Esophagus squamous epithelium (tissue), 5 donors: ENCODE measurements around the gene RAB11FIP5. TPM values are rescaled to one million over a fixed set of nuclear protein-coding genes. Genes with fewer than 3 reads are reported as not detected.

Experiments
- DNase-seq: peaks from one replicate; lab custom pipeline; 2025; lab: John Stamatoyannopoulos, UW
- H3K27ac ChIP-seq, 4 donors: fragments of 200-600 bp; sonication (generic); one replicate each; pipeline ENCODE4 v1.5.1; 2016 to 2019; ENCODE audit warnings: mild to moderate bottlenecking in 1 of 4
- H3K27me3 ChIP-seq, 4 donors: fragments of 200-600 bp; sonication (generic); 1 replicate in 3 of 4; 2 replicates in 1 of 4; pipeline versions ENCODE4 v1.5.1 to v1.6.0; 2017 to 2021; ENCODE audit warnings: antibody characterized with exemption in 1 of 4
- H3K36me3 ChIP-seq, 3 donors: fragments of 200-600 bp; sonication (generic); one replicate each; pipeline ENCODE4 v1.5.1; 2016 to 2019
- H3K4me1 ChIP-seq, 3 donors: fragments of 200-600 bp; sonication (generic); one replicate each; pipeline ENCODE4 v1.5.1; 2017 to 2019
- H3K4me3 ChIP-seq, 4 donors: fragments of 200-600 bp; sonication (generic); 1 replicate in 3 of 4; 2 replicates in 1 of 4; pipeline ENCODE4 v1.5.1; 2016 to 2019; ENCODE audit warnings: mild to moderate bottlenecking in 2 of 4, moderate library complexity in 1 of 4
- H3K9me3 ChIP-seq, 3 donors: fragments of 200-600 bp; sonication (generic); one replicate each; pipeline ENCODE4 v1.5.1; 2016 to 2019
- CTCF ChIP-seq, 6 experiments: fragments of 450-650 bp in 4 of 6; fragments of 200-600 bp in 2 of 6; sonication (generic) in 2 of 6; IDR thresholded peaks; one replicate each; pipeline ENCODE4 v1.5.1; 2016 to 2019; ENCODE audit warnings: antibody characterized with exemption in 6 of 6, mild to moderate bottlenecking in 4 of 6, moderate library complexity in 4 of 6
- POLR2A ChIP-seq, 4 donors: fragments of 450-650 bp; IDR thresholded peaks; one replicate each; pipeline ENCODE4 v1.6.1; 2017; ENCODE audit warnings: antibody characterized with exemption in 4 of 4, mild to moderate bottlenecking in 4 of 4, moderate library complexity in 3 of 4
- WGBS, 2 donors: methylation state at CpG; one replicate each; pipeline ENCODE4 v1.1.5; 2018; 5-methylcytosine and 5-hydroxymethylcytosine counted together
- intact Hi-C: fragments of 100-400 bp; cut with DNase I; formaldehyde crosslinking; loops from one replicate; pipeline ENCODE4 v1.15.0; 2022
- total RNA-seq, 4 donors: library from RNA; depleted of rRNA; stranded (reverse); fragments of >200 nt; gene quantifications; one replicate each; pipeline ENCODE4 v1.1.0, GENCODE V29; 2016
- donor health status: DM: yes; HTN: yes; CAD: no.

Gene RAB11FIP5
- total RNA-seq, 4 donors from 2014 or later, result 12.2 to 19.6 (median 16.6) TPM

DNA sequence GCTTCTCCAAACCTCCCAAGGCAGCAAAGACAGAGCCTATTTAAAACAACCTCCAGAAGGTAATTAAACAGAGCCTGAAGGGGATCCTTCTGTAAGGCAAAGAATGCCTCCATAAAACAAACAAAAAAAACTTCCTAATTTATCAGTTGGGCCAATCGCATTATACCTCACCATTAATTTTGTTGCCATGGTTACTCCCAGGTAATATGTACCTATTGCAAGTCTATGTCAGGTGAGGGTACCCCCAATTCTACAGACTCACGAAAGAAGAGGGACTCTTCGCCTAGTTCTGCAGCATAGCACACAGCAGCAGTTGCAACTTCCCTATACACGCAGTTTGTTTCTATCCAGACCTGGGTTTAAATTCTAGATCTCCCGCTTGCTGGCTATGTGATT lies 80.0 kb downstream of the RAB11FIP5 start:
- Histone ChIP-seq H3K27me3 (no peaks in the 10 kb centered on the region), H3K27ac (no peak overlapping the region), H3K9me3 (no peaks in the 10 kb centered on the region), H3K4me1 (no peaks in the 10 kb centered on the region), H3K36me3 (peaks cover 0 to 7% (median 0%) of the 10 kb centered on the region in 3 donors), H3K4me3 (no peak overlapping the region)
- no peak for TF ChIP-seq POLR2A (IDR thresholded peaks at IDR 0.05)
- TF ChIP-seq CTCF (IDR thresholded peaks at IDR 0.05), result no peak
- DNase-seq, result no peak
- WGBS, 2 donors, result 90% methylated on average over 5 of the region's 5 CpGs
- intact Hi-C loops, result no loop called here

- Histone ChIP-seq H3K27me3 (no peaks in the 10 kb centered on the region), H3K4me3 (no peak overlapping the region), H3K36me3 (peaks cover 0 to 8% (median 0%) of the 10 kb centered on the region in 3 donors), H3K27ac (no peak overlapping the region), H3K9me3 (no peaks in the 10 kb centered on the region), H3K4me1 (no peaks in the 10 kb centered on the region)
- 74 to 88% methylated on average over 9 of the region's 10 CpGs for WGBS, 2 donors
- DNase-seq, result no peak
- TF ChIP-seq POLR2A (IDR thresholded peaks at IDR 0.05) (no peak), CTCF (IDR thresholded peaks at IDR 0.05) (no peak)
- intact Hi-C loops, result no loop called here
These were observed 80.7 kb downstream of the RAB11FIP5 start for GRCh38 chr2:73031725-73032701.

DNA sequence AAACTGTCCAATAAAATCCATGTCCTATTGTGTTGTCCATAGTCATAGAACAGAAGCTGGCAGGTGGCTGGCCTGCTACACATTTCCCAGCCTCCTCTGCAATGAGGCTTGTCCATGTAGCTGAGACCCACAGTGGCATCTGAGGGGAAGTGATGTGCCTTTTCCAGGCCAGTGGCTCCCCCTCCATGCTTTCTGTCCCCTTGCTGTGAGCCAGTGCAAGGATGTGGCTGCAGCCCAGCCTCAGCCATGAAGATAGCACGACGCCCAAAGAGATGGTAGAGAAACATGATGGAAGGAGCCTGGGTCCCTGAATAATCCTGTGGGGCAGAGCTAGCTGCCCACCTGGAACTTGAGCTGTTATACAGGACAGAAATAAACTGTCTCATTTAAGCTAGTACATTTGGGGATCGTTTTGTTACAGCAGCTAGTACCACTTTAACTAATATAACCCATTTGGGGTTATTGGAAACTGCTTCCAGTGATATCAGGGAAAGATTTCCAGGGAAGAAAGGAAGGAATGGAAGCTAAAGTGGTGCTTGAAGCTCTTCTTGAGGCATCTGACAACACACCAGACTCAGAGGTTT lies 81.6 kb downstream of the RAB11FIP5 start:
- H3K4me3 ChIP-seq, result no peak overlapping the region
- no peak for TF ChIP-seq POLR2A (IDR thresholded peaks at IDR 0.05)
- H3K27ac ChIP-seq, result no peak overlapping the region
- no peaks in the 10 kb centered on the region for H3K9me3 ChIP-seq
- H3K36me3 ChIP-seq, result peaks cover 0 to 8% (median 0%) of the 10 kb centered on the region in 3 donors
- no peaks in the 10 kb centered on the region for H3K27me3 ChIP-seq
- intact Hi-C loops, result no loop called here
- no peak for DNase-seq
- no peaks in the 10 kb centered on the region for H3K4me1 ChIP-seq
- 77 to 96% methylated on average over 3 of the region's 3 CpGs for WGBS, 2 donors

GRCh38 chr2:73028841-73029240 lies 83.9 kb downstream of the RAB11FIP5 start:
- no peak for TF ChIP-seq CTCF (IDR thresholded peaks at IDR 0.05)
- no peak for TF ChIP-seq POLR2A (IDR thresholded peaks at IDR 0.05)
- intact Hi-C loops, result no loop called here
- DNase-seq, result no peak
- no peaks in the 10 kb centered on the region for H3K27me3 ChIP-seq
- no peak overlapping the region for H3K4me3 ChIP-seq
- H3K9me3 ChIP-seq, result no peaks in the 10 kb centered on the region
- H3K4me1 ChIP-seq, result no peaks in the 10 kb centered on the region
- no peak overlapping the region for H3K27ac ChIP-seq
- WGBS, 2 donors, result 69 to 78% methylated on average over 4 to 8 of the region's 10 CpGs
- peaks cover 0 to 8% (median 0%) of the 10 kb centered on the region in 3 donors for H3K36me3 ChIP-seq

- 88 to 100% methylated on average over 1 of the region's 1 CpG for WGBS, 2 donors
- TF ChIP-seq POLR2A (IDR thresholded peaks at IDR 0.05), result no peak
- TF ChIP-seq CTCF (IDR thresholded peaks at IDR 0.05), result no peak
- no peak for DNase-seq
- no peak overlapping the region for H3K27ac ChIP-seq
- intact Hi-C loops, result no loop called here
- H3K4me3 ChIP-seq, result no peak overlapping the region
- no peaks in the 10 kb centered on the region for H3K4me1 ChIP-seq
- H3K27me3 ChIP-seq, result no peaks in the 10 kb centered on the region
- no peaks in the 10 kb centered on the region for H3K9me3 ChIP-seq
- H3K36me3 ChIP-seq, result peaks cover 0 to 14% (median 0%) of the 10 kb centered on the region in 3 donors
These were observed 85.4 kb downstream of the RAB11FIP5 start for GRCh38 chr2:73027340-73027739.
